ENCODE measurements around the gene C17orf75.

GRCh38 chr17:32356378-32356743 is 14.4 kb upstream of the C17orf75 start:
- TF ChIP-seq CTCF (IDR thresholded peaks at IDR 0.05), result no peak
- TF ChIP-seq POLR2AphosphoS5 (IDR thresholded peaks at IDR 0.05), result no peak
- no peak for TF ChIP-seq POLR2A (IDR thresholded peaks at IDR 0.05)
- no peak for TF ChIP-seq EP300 (IDR thresholded peaks at IDR 0.05)
